NOMO-1 treated with DMSO at 0.1 percent for 48 hours (cell line): Measurements from ENCODE around the gene AGPAT3.
A peak's percentile ranks its signal among the peaks of the same experiment; 100 is the strongest.

Experiments used
- DNase-seq: peaks from one replicate; lab custom pipeline; 2025; ENCODE audit not compliant: unreplicated experiment; lab: John Stamatoyannopoulos, UW

AGPAT3 gene

GRCh38 chr21:43989401-43989800, 124.4 kb downstream of the AGPAT3 start:
- no peak for DNase-seq

- no peak for DNase-seq
Observed at GRCh38 chr21:43991447-43991991, 126.5 kb downstream of the AGPAT3 start.

- no peak for DNase-seq
Observed at GRCh38 chr21:43992121-43992520, 127.1 kb downstream of the AGPAT3 start.

- no peak for DNase-seq
Observed at GRCh38 chr21:43993420-43993934, 128.5 kb downstream of the AGPAT3 start.

- DNase-seq: no peak
Observed at GRCh38 chr21:43994085-43994484, 129.1 kb downstream of the AGPAT3 start.

GRCh38 chr21:43994646-43995045, 129.6 kb downstream of the AGPAT3 start:
- no peak for DNase-seq

- DNase-seq: no peak
Observed at GRCh38 chr21:43995521-43996105, 130.6 kb downstream of the AGPAT3 start.

- no peak for DNase-seq
Observed at GRCh38 chr21:43997766-43998742, 133.0 kb downstream of the AGPAT3 start.

- no peak for DNase-seq
Observed at GRCh38 chr21:44000360-44000759, 135.3 kb downstream of the AGPAT3 start.

GRCh38 chr21:44002511-44002910, 137.5 kb downstream of the AGPAT3 start:
- DNase-seq: no peak

GRCh38 chr21:44003307-44003966, 138.4 kb downstream of the AGPAT3 start:
- DNase-seq: no peak

GRCh38 chr21:44005071-44005470, 140.0 kb downstream of the AGPAT3 start:
- no peak for DNase-seq

- no peak for DNase-seq
Observed at GRCh38 chr21:44005593-44005992, 140.6 kb downstream of the AGPAT3 start.

- no peak for DNase-seq
Observed at GRCh38 chr21:44006017-44006619, 141.1 kb downstream of the AGPAT3 start.

- DNase-seq: no peak
Observed at GRCh38 chr21:44006656-44007055, 141.6 kb downstream of the AGPAT3 start.

GRCh38 chr21:44010429-44010828, 145.4 kb downstream of the AGPAT3 start:
- peak; percentile 34 for DNase-seq

- DNase-seq: no peak
Observed at GRCh38 chr21:44011123-44011522, 146.1 kb downstream of the AGPAT3 start.

- DNase-seq: peak; percentile 62
Observed at GRCh38 chr21:44011579-44012473, 146.8 kb downstream of the AGPAT3 start, which contains the start of gene TRAPPC10. TRAPPC10 (plus strand) TSS chr21:44012309; CDS start chr21:44012494, 185 bp downstream.

GRCh38 chr21:44012474-44013379, 147.7 kb downstream of the AGPAT3 start:
- DNase-seq: peak; percentile 75
